PFSK-1 (cell line): Measurements from ENCODE around the gene LRP4.

ENCODE experiments used
- POLR2AphosphoS5 ChIP-seq: IDR thresholded peaks from 2 replicates; pipeline ENCODE4 v1.6.1; 2012; ENCODE audit warnings: low read depth, mild to moderate bottlenecking, control low read depth, low read length, moderate library complexity
- REST ChIP-seq, 2 experiments: IDR thresholded peaks; 2 replicates each; pipeline versions ENCODE4 v1.6.1 to v1.8.0; 2011 to 2012; ENCODE audit warnings: low read depth in 2 of 2, low read length in 2 of 2, control low read depth in 1 of 2, inconsistent platforms in 1 of 2, mild to moderate bottlenecking in 1 of 2, moderate library complexity in 1 of 2; ENCODE audit not compliant: insufficient read depth in 1 of 2

- TF ChIP-seq REST (IDR thresholded peaks at IDR 0.05; ENCODE audit: insufficient read depth in 1 of 2, low read depth in 2 of 2, low read length in 2 of 2) (no peak), POLR2AphosphoS5 (no peak)
Observed at GRCh38 chr11:46858920-46859546, 59.3 kb downstream of the LRP4 start.
